Measurements from ENCODE around the gene CDH23.

The CDH23 gene

DNA sequence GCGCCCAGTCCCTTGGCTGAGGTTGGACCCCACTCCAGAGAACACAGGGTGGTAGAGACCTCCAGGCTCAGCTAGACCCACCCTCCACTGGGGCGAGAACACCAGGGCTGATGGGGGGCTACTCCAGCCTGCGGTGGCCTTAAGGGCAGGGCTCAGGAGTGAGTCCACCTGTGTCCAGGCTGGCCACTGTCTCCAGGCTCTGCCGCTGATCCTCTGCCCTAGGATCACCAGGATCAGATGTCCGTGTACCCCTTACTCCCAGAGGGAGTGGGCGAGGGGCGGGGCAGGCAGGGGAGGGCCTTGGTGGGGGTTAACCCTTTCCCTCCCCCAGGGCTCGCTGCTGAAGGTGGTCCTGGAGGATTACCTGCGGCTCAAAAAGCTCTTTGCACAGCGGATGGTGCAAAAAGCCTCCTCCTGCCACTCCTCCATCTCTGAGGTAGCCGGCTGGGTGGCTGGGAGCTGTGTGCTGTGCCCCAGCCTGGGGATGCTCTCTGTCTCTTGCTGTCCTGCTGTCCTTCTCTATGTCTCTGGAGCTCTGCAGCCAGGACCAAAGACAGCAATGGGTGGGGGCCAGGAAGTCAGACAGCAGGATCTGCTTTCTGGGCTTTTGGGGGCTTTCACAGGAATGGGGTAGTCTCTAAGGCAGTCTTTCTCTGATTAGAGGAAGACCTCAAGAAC is 416.3 kb downstream of the CDH23 start:
- no peak for TF ChIP-seq TOX (CRISPR knock-in tag; IDR thresholded peaks at IDR 0.05; ENCODE audit: borderline replicate concordance)
- no peak for TF ChIP-seq PPARA (CRISPR knock-in tag; IDR thresholded peaks at IDR 0.05; ENCODE audit: borderline replicate concordance)
- TF ChIP-seq ZFP3 (CRISPR knock-in tag; IDR thresholded peaks at IDR 0.05): no peak
- no peak for TF ChIP-seq CSDC2 (CRISPR knock-in tag; IDR thresholded peaks at IDR 0.05)
- no peak for TF ChIP-seq SNAI2 (CRISPR knock-in tag; IDR thresholded peaks at IDR 0.05)
- TF ChIP-seq OSR1 (CRISPR knock-in tag; IDR thresholded peaks at IDR 0.05): no peak
- TF ChIP-seq PATZ1 (CRISPR knock-in tag; IDR thresholded peaks at IDR 0.05; ENCODE audit: borderline replicate concordance): no peak
- no peak for TF ChIP-seq ZNF70 (CRISPR knock-in tag; IDR thresholded peaks at IDR 0.05)
- no peak for TF ChIP-seq ZNF8 (CRISPR knock-in tag; IDR thresholded peaks at IDR 0.05)
- no peak for TF ChIP-seq TCF4 (CRISPR knock-in tag; IDR thresholded peaks at IDR 0.05; ENCODE audit: borderline replicate concordance)
- TF ChIP-seq, protein P1, sequence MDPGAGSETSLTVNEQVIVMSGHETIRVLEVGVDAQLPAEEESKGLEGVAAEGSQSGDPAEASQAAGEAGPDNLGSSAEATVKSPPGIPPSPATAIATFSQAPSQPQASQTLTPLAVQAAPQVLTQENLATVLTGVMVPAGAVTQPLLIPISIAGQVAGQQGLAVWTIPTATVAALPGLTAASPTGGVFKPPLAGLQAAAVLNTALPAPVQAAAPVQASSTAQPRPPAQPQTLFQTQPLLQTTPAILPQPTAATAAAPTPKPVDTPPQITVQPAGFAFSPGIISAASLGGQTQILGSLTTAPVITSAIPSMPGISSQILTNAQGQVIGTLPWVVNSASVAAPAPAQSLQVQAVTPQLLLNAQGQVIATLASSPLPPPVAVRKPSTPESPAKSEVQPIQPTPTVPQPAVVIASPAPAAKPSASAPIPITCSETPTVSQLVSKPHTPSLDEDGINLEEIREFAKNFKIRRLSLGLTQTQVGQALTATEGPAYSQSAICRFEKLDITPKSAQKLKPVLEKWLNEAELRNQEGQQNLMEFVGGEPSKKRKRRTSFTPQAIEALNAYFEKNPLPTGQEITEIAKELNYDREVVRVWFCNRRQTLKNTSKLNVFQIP (CRISPR knock-in tag; IDR thresholded peaks at IDR 0.05; ENCODE audit: borderline replicate concordance, low read depth): no peak
- no peak for TF ChIP-seq BACH2 (CRISPR knock-in tag; IDR thresholded peaks at IDR 0.05; ENCODE audit: borderline replicate concordance)
- no peak for TF ChIP-seq ZNF565 (CRISPR knock-in tag; conservative IDR thresholded peaks at IDR 0.05; ENCODE audit: low read depth)
- TF ChIP-seq CREB5 (CRISPR knock-in tag; IDR thresholded peaks at IDR 0.05; ENCODE audit: low read depth): no peak
- no peak for TF ChIP-seq RARB (CRISPR knock-in tag; IDR thresholded peaks at IDR 0.05)
- no peak for TF ChIP-seq ESRRG (CRISPR knock-in tag; IDR thresholded peaks at IDR 0.05)
- no peak for TF ChIP-seq ZC3H10 (CRISPR knock-in tag; IDR thresholded peaks at IDR 0.05)
- TF ChIP-seq, protein P2, sequence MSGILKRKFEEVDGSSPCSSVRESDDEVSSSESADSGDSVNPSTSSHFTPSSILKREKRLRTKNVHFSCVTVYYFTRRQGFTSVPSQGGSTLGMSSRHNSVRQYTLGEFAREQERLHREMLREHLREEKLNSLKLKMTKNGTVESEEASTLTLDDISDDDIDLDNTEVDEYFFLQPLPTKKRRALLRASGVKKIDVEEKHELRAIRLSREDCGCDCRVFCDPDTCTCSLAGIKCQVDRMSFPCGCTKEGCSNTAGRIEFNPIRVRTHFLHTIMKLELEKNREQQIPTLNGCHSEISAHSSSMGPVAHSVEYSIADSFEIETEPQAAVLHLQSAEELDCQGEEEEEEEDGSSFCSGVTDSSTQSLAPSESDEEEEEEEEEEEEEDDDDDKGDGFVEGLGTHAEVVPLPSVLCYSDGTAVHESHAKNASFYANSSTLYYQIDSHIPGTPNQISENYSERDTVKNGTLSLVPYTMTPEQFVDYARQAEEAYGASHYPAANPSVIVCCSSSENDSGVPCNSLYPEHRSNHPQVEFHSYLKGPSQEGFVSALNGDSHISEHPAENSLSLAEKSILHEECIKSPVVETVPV (CRISPR knock-in tag; IDR thresholded peaks at IDR 0.05): no peak
- ATAC-seq: peak; percentile 3; the same call in 1 of the 3 replicates

DNA sequence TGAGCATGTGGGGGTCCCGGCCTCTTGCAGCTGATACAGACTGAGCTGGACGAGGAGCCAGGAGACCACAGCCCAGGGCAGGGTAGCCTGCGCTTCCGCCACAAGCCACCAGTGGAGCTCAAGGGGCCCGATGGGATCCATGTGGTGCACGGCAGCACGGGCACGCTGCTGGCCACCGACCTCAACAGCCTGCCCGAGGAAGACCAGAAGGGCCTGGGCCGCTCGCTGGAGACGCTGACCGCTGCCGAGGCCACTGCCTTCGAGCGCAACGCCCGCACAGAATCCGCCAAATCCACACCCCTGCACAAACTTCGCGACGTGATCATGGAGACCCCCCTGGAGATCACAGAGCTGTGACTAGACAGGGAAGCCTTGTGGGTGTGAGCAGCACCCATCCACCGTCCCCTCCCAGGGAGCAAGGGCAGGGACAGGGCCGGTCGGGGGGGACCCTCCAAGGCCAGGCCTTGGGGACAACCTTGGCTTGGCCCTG is 418.2 kb downstream of the CDH23 start:
- ATAC-seq: no peak
- TF ChIP-seq BACH2 (CRISPR knock-in tag; IDR thresholded peaks at IDR 0.05; ENCODE audit: borderline replicate concordance) (no peak), ZNF565 (CRISPR knock-in tag; conservative IDR thresholded peaks at IDR 0.05; ENCODE audit: low read depth) (no peak), GLIS3 (CRISPR knock-in tag; IDR thresholded peaks at IDR 0.05) (no peak), ARNTL (CRISPR knock-in tag; IDR thresholded peaks at IDR 0.05; ENCODE audit: borderline replicate concordance, low read depth) (no peak), TCF4 (CRISPR knock-in tag; IDR thresholded peaks at IDR 0.05; ENCODE audit: borderline replicate concordance) (no peak), SNAI2 (CRISPR knock-in tag; IDR thresholded peaks at IDR 0.05) (no peak), ISL1 (CRISPR knock-in tag; IDR thresholded peaks at IDR 0.05) (no peak), PATZ1 (CRISPR knock-in tag; IDR thresholded peaks at IDR 0.05; ENCODE audit: borderline replicate concordance) (no peak)
- TF ChIP-seq, protein P1 (CRISPR knock-in tag; IDR thresholded peaks at IDR 0.05; ENCODE audit: borderline replicate concordance, low read depth): no peak
- TF ChIP-seq, protein P2 (CRISPR knock-in tag; IDR thresholded peaks at IDR 0.05): no peak
